K562 (cell line): ENCODE measurements around the gene GOLGA2. TPM values are rescaled to one million over a fixed set of nuclear protein-coding genes. Genes with fewer than 3 reads are reported as not detected.

Experiments used
- ATAC-seq: fragments of 200-7000 bp; cut with Tn5 transposase; 3 replicates; pipeline ENCODE4 v1.9.1; 2020; ENCODE audit warnings: moderate library complexity
- BruUV-seq: library from RNA; stranded (reverse); fragments of 400-500 nt; replicated peaks from 2 replicates; lab custom pipeline; 2021; lab: Mats Ljungman, UMichigan
- CTCF ChIA-PET: fragments of 300-600 bp; formaldehyde crosslinking; extraction: SDS; loops from one replicate; lab custom pipeline; 2021; ENCODE audit warnings: low intra/inter-chr PET ratio; lab: Yijun Ruan, JAX
- POLR2A ChIA-PET: fragments of 300-600, 350-650 bp; sonication (Branson Sonifier 250); formaldehyde crosslinking; extraction: SDS; loops from one replicate; lab custom pipeline; 2021; ENCODE audit warnings: antibody characterized with exemption, inconsistent platforms; lab: Yijun Ruan, JAX
- DNase-seq, 4 experiments: peaks; one replicate each; pipeline versions ENCODE4 v3.0.0 to v3.0.0-alpha.2; 2011 to 2018; ENCODE audit warnings: low spot score in 3 of 4, mixed read lengths in 3 of 4; ENCODE audit errors: extremely low read depth in 1 of 4
- FAIRE-seq: peaks from 2 replicates; lab custom pipeline; 2011; peaks lifted over from hg19 to GRCh38; lab: Jason Lieb, UNC
- H2AFZ ChIP-seq: 2 replicates; pipeline ENCODE4 v1.6.0; 2011; ENCODE audit warnings: low read depth, low read length, control low read depth, inconsistent platforms
- H3K27ac ChIP-seq: fragments of 200-600 bp; 3 replicates; pipeline ENCODE4 v1.8.0; 2011; ENCODE audit warnings: low read depth, mild to moderate bottlenecking, control low read depth, inconsistent platforms, low read length, moderate library complexity, mixed read lengths; ENCODE audit errors: extremely low read depth
- H3K27me3 ChIP-seq, 2 experiments: fragments of 300-600 bp in 1 of 2; 2 replicates in 1 of 2; 3 replicates in 1 of 2; pipeline versions ENCODE4 v1.6.0 to v1.8.0; 2011; ENCODE audit warnings: inconsistent platforms in 2 of 2, low read length in 2 of 2, mild to moderate bottlenecking in 1 of 2, mixed read lengths in 1 of 2, moderate library complexity in 1 of 2; ENCODE audit not compliant: control insufficient read depth in 2 of 2, insufficient read depth in 2 of 2
- H3K36me3 ChIP-seq: fragments of 300-600 bp; 3 replicates; pipeline ENCODE4 v1.8.0; 2011; ENCODE audit warnings: mild to moderate bottlenecking, low read length, inconsistent platforms; ENCODE audit not compliant: control insufficient read depth, insufficient read depth
- H3K4me1 ChIP-seq, 2 experiments: fragments of 200-600 bp in 1 of 2; replicated peaks in 1 of 2; 2 replicates in 1 of 2; 3 replicates in 1 of 2; pipeline versions ENCODE4 v1.5.1 to v1.8.0; 2011; ENCODE audit warnings: inconsistent platforms in 2 of 2, low read length in 2 of 2, mild to moderate bottlenecking in 1 of 2, mixed read lengths in 1 of 2, moderate library complexity in 1 of 2; ENCODE audit not compliant: control insufficient read depth in 2 of 2, insufficient read depth in 2 of 2
- H3K4me2 ChIP-seq: 2 replicates; pipeline ENCODE4 v1.6.1; 2011; ENCODE audit warnings: low read length, control low read depth, inconsistent platforms, mixed read lengths; ENCODE audit not compliant: insufficient read depth
- H3K4me3 ChIP-seq: fragments of 200-600 bp; sonication (generic), shearing (Covaris generic); 2 replicates; pipeline ENCODE4 v1.5.1; 2016; ENCODE audit warnings: control low read depth, inconsistent platforms
- H3K79me2 ChIP-seq: fragments of 200-600 bp; 3 replicates; pipeline ENCODE4 v1.8.0; 2011; ENCODE audit warnings: low read length, inconsistent platforms; ENCODE audit not compliant: control insufficient read depth, insufficient read depth
- H3K9ac ChIP-seq, 2 experiments: 2 replicates each; pipeline versions ENCODE4 v1.6.0 to v1.6.1; 2011; ENCODE audit warnings: low read depth in 2 of 2, low read length in 2 of 2, control low read depth in 1 of 2, inconsistent platforms in 1 of 2, mild to moderate bottlenecking in 1 of 2, mixed read lengths in 1 of 2; ENCODE audit not compliant: insufficient read depth in 1 of 2
- H3K9me1 ChIP-seq: one replicate; pipeline ENCODE4 v1.6.0; 2011; ENCODE audit warnings: inconsistent platforms, mild to moderate bottlenecking, low read length, moderate library complexity; ENCODE audit not compliant: control insufficient read depth, insufficient read depth
- H3K9me3 ChIP-seq: replicated peaks from 2 replicates; pipeline ENCODE4 v1.5.1; 2011; ENCODE audit warnings: low read depth, low read length, inconsistent platforms; ENCODE audit not compliant: control insufficient read depth, insufficient read depth
- H4K20me1 ChIP-seq: replicated peaks from 2 replicates; pipeline ENCODE4 v1.6.1; 2011; ENCODE audit warnings: low read length, inconsistent platforms, mixed read lengths; ENCODE audit not compliant: control insufficient read depth, insufficient read depth
- ADNP ChIP-seq: fragments of 200-800 bp; sonication (Bioruptor generic); IDR thresholded peaks from 2 replicates; pipeline ENCODE4 v1.6.1; 2016; ENCODE audit warnings: missing genetic modification characterization, missing compliant biosample characterization
- ARID2 ChIP-seq: fragments of 450-650 bp; IDR thresholded peaks from 2 replicates; pipeline ENCODE4 v1.6.1; 2017; ENCODE audit warnings: antibody characterized with exemption, mild to moderate bottlenecking
- CBX1 ChIP-seq: sonication (generic); IDR thresholded peaks from 2 replicates; pipeline ENCODE4 v1.6.1; 2016; ENCODE audit warnings: antibody characterized with exemption, low read depth, mild to moderate bottlenecking
- KLF10 ChIP-seq: fragments of 250-450 bp; sonication (Bioruptor Pico); IDR thresholded peaks from 2 replicates; pipeline ENCODE4 v1.6.1; 2021; ENCODE audit warnings: matching md5 sums
- ZNF263 ChIP-seq: sonication (generic); formaldehyde crosslinking; IDR thresholded peaks from 2 replicates; pipeline ENCODE4 v1.8.0; 2022; ENCODE audit warnings: mild to moderate bottlenecking, missing genetic modification reagents, borderline replicate concordance
- WGBS: fragments of 100-300 bp; shearing (Covaris generic); methylation state at CpG from one replicate; pipeline ENCODE4 v1.1.6; 2016; ENCODE audit warnings: low coverage, mixed read lengths; ENCODE audit not compliant: insufficient coverage; ENCODE audit errors: missing lambda C conversion rate; 5-methylcytosine and 5-hydroxymethylcytosine counted together
- in situ Hi-C: fragments of 300-500 bp; cut with MboI; formaldehyde crosslinking; loops from 4 replicates; pipeline ENCODE4 v1.15.0; 2018; ENCODE audit warnings: inconsistent platforms, mixed read lengths
- intact Hi-C: fragments of 100-400 bp; cut with micrococcal nuclease; formaldehyde crosslinking; loops from 2 replicates; pipeline ENCODE4 v1.14.2; 2022
- polyA plus RNA-seq, 8 experiments: library from polyadenylated mRNA; depleted of rRNA in 4 of 8; stranded (reverse) in 5 of 8; unstranded in 3 of 8; fragments of >200 nt; fragmentation: Nextera tagmentation in 2 of 8; fragmentation: Illumina TruSeq in 1 of 8; extraction: Ambion mirVana in 2 of 8; extraction: Trizol in 1 of 8; gene quantifications; 2 replicates each; pipeline versions ENCODE4 v1.2.1 to v1.2.3, GENCODE V29; 2011 to 2014; ENCODE audit warnings: inconsistent platforms in 1 of 8, missing spikeins in 1 of 8
- total RNA-seq, 7 experiments: library from RNA; depleted of rRNA in 6 of 7; stranded (reverse); fragments of >200 nt in 6 of 7; fragmentation: Illumina TruSeq in 2 of 7; extraction: Trizol in 2 of 7; gene quantifications; 2 replicates each; pipeline versions ENCODE4 v1.2.1 to v1.2.3, GENCODE V29; 2011 to 2021; ENCODE audit warnings: low replicate concordance in 1 of 7
- TF ChIP-seq, protein P1 (sequence below): fragments of 250-450 bp; sonication (Bioruptor Pico); IDR thresholded peaks from 2 replicates; pipeline ENCODE4 v1.4.0; 2020
- TF ChIP-seq, protein P2 (sequence below): sonication (generic); formaldehyde crosslinking; IDR thresholded peaks from 2 replicates; pipeline ENCODE4 v1.9.0; 2022; ENCODE audit warnings: mild to moderate bottlenecking, missing genetic modification reagents
- TF ChIP-seq, protein P3 (sequence below): fragments of 450-650 bp; IDR thresholded peaks from 2 replicates; pipeline ENCODE4 v1.6.1; 2014; ENCODE audit warnings: low read depth, mild to moderate bottlenecking, moderate library complexity, borderline replicate concordance

Gene GOLGA2
- total and polyA plus RNA-seq, 9 of the 15 experiments (the other 6 are each of a cell fraction or from before 2014, with no cell fraction given), result 15.7 to 138 (median 76.0) TPM

DNA sequence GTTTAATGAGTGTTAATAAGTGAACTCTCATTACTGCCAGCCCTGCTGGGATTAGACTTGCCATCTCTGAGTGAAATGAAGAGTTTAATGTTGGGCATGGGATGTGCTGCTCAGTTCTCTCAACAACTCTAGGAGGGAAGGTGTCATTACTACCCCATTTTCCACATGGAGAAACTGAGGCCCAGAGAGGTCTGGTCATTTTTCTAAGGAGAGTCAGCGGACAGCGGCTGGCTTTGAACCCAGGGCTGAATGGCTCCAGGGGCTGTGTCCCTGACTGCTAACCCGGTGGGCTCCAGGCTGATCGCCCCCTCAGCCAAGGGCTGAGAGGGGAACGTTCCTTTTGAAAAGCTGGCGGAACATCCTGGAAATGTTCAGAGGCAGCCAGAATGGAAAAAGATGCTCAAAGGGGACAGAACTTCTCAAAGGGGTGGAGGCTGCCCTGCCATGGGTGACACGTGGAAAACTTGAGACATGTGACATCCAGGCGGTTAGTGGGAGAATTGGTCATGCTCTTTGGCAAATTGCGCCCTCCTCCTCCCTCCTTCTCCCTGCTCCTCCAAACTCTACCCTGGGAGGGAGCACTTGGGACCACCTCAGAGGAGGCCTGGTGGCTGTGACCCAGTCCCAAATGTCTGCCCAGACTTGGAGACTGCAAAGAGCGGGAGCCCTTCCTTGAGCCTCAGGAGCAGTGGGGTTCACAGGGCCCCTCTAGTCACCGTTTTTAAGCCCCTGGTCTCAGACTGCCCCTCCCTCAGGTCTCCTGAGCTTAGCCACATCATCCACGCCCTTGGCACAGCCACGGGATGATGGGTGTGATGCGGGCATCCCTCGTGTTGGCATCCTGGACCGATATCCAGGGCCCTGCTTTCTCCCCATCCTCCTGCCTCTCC is 43.9 kb downstream of the GOLGA2 start:
- no TSS peak for BruUV-seq
- ChIA-PET POLR2A (interaction anchor here (0.7 to 1.6 kb wide), 6 partner anchors 8 to 58 kb away, joined by 3 to 11 read pairs (median 6); no protein-coding TSS in a partner anchor), CTCF (no interaction called here)
- Histone ChIP-seq H2AFZ (no peak overlapping the region), H3K9me1 (no peaks in the 10 kb centered on the region), H3K9ac (peak overlapping the region in 1 of 2 experiments; percentile 0; a peak in 1 of 4 replicates), H3K27ac (no peak overlapping the region), H3K79me2 (no peaks in the 10 kb centered on the region), H3K4me3 (no peak overlapping the region), H3K4me1 (peaks cover 0 to 18% of the 10 kb centered on the region in 2 experiments; a peak in 2 of 5 replicates), H3K4me2 (no peak overlapping the region), H4K20me1 (no peaks in the 10 kb centered on the region), H3K27me3 (peaks cover 33 to 49% of the 10 kb centered on the region in 2 experiments), H3K9me3 (no peaks in the 10 kb centered on the region), H3K36me3 (no peaks in the 10 kb centered on the region)
- intact Hi-C loops, result no loop called here
- no peak for FAIRE-seq
- WGBS, result 19% methylated on average over 16 of the region's 16 CpGs
- in situ Hi-C loops, result no loop called here
- DNase-seq, result peak in 1 of 4 experiments; percentile 58
- peak; percentile 27 for ATAC-seq
- TF ChIP-seq ARID2 (no peak), CBX1 (peak; percentile 77; the same call in 1 of the 2 replicates), ADNP (tag) (peak; percentile 82; the same call in 1 of the 2 replicates), ZNF263 (peak; percentile 76; the same call in 1 of the 2 replicates), KLF10 (0 out of 2 replicates have a peak, but pooled peaks have one; percentile 56)
- TF ChIP-seq, protein P1, sequence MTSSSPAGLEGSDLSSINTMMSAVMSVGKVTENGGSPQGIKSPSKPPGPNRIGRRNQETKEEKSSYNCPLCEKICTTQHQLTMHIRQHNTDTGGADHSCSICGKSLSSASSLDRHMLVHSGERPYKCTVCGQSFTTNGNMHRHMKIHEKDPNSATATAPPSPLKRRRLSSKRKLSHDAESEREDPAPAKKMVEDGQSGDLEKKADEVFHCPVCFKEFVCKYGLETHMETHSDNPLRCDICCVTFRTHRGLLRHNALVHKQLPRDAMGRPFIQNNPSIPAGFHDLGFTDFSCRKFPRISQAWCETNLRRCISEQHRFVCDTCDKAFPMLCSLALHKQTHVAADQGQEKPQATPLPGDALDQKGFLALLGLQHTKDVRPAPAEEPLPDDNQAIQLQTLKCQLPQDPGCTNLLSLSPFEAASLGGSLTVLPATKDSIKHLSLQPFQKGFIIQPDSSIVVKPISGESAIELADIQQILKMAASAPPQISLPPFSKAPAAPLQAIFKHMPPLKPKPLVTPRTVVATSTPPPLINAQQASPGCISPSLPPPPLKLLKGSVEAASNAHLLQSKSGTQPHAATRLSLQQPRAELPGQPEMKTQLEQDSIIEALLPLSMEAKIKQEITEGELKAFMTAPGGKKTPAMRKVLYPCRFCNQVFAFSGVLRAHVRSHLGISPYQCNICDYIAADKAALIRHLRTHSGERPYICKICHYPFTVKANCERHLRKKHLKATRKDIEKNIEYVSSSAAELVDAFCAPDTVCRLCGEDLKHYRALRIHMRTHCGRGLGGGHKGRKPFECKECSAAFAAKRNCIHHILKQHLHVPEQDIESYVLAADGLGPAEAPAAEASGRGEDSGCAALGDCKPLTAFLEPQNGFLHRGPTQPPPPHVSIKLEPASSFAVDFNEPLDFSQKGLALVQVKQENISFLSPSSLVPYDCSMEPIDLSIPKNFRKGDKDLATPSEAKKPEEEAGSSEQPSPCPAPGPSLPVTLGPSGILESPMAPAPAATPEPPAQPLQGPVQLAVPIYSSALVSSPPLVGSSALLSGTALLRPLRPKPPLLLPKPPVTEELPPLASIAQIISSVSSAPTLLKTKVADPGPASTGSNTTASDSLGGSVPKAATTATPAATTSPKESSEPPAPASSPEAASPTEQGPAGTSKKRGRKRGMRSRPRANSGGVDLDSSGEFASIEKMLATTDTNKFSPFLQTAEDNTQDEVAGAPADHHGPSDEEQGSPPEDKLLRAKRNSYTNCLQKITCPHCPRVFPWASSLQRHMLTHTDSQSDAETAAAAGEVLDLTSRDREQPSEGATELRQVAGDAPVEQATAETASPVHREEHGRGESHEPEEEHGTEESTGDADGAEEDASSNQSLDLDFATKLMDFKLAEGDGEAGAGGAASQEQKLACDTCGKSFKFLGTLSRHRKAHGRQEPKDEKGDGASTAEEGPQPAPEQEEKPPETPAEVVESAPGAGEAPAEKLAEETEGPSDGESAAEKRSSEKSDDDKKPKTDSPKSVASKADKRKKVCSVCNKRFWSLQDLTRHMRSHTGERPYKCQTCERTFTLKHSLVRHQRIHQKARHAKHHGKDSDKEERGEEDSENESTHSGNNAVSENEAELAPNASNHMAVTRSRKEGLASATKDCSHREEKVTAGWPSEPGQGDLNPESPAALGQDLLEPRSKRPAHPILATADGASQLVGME (CRISPR knock-in tag), result no peak
- TF ChIP-seq, protein P2, sequence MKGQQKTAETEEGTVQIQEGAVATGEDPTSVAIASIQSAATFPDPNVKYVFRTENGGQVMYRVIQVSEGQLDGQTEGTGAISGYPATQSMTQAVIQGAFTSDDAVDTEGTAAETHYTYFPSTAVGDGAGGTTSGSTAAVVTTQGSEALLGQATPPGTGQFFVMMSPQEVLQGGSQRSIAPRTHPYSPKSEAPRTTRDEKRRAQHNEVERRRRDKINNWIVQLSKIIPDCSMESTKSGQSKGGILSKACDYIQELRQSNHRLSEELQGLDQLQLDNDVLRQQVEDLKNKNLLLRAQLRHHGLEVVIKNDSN (CRISPR knock-in tag), result peak; percentile 75
- TF ChIP-seq, protein P3, sequence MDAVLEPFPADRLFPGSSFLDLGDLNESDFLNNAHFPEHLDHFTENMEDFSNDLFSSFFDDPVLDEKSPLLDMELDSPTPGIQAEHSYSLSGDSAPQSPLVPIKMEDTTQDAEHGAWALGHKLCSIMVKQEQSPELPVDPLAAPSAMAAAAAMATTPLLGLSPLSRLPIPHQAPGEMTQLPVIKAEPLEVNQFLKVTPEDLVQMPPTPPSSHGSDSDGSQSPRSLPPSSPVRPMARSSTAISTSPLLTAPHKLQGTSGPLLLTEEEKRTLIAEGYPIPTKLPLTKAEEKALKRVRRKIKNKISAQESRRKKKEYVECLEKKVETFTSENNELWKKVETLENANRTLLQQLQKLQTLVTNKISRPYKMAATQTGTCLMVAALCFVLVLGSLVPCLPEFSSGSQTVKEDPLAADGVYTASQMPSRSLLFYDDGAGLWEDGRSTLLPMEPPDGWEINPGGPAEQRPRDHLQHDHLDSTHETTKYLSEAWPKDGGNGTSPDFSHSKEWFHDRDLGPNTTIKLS, result 0 out of 2 replicates have a peak, but pooled peaks have one; percentile 19
